H1 (cell line): ENCODE measurements around the gene SNX6. TPM values are rescaled to one million over a fixed set of nuclear protein-coding genes. Genes with fewer than 3 reads are reported as not detected.

ENCODE experiments used
- CTCF ChIA-PET: fragments of 300-600 bp; sonication (Branson Sonifier 250); formaldehyde crosslinking; loops from one replicate; lab custom pipeline; 2021; ENCODE audit not compliant: partially characterized antibody; lab: Charles Lee
- POLR2A ChIA-PET: fragments of 300-600 bp; sonication (Branson Sonifier 250); formaldehyde crosslinking; loops from one replicate; lab custom pipeline; 2021; ENCODE audit warnings: inconsistent platforms; ENCODE audit not compliant: partially characterized antibody; lab: Charles Lee
- DNase-seq, 2 experiments: peaks; one replicate each; pipeline versions ENCODE4 v3.0.0 to v3.0.0-alpha.2; 2010 to 2022; ENCODE audit warnings: low spot score in 2 of 2, low read depth in 1 of 2, mixed read lengths in 1 of 2
- FAIRE-seq: peaks from 2 replicates; lab custom pipeline; 2011; peaks lifted over from hg19 to GRCh38; lab: Jason Lieb, UNC
- H2AFZ ChIP-seq: 2 replicates; pipeline ENCODE4 v1.8.1; 2012; ENCODE audit warnings: low read length, inconsistent platforms
- H2AK5ac ChIP-seq: 2 replicates; pipeline ENCODE4 v1.6.1; 2013; ENCODE audit warnings: low read depth, low read length
- H2BK120ac ChIP-seq: replicated peaks from 2 replicates; pipeline ENCODE3; 2013; ENCODE audit warnings: low read depth, low read length, inconsistent platforms
- H2BK12ac ChIP-seq: 2 replicates; pipeline ENCODE4 v1.6.1; 2013; ENCODE audit warnings: low read depth, low read length
- H2BK15ac ChIP-seq: 2 replicates; pipeline ENCODE4 v1.6.1; 2013; ENCODE audit warnings: low read length
- H2BK20ac ChIP-seq: 2 replicates; pipeline ENCODE4 v1.6.1; 2013; ENCODE audit warnings: low read length
- H2BK5ac ChIP-seq: 2 replicates; pipeline ENCODE4 v1.6.1; 2013; ENCODE audit warnings: low read depth, low read length
- H3K14ac ChIP-seq: 2 replicates; pipeline ENCODE4 v1.6.1; 2013; ENCODE audit warnings: inconsistent platforms; ENCODE audit not compliant: insufficient read length
- H3K18ac ChIP-seq: 2 replicates; pipeline ENCODE4 v1.6.1; 2013; ENCODE audit warnings: low read length; ENCODE audit errors: extremely low read depth
- H3K23ac ChIP-seq: 2 replicates; pipeline ENCODE4 v1.6.1; 2013; ENCODE audit warnings: inconsistent platforms; ENCODE audit not compliant: insufficient read length
- H3K23me2 ChIP-seq: 2 replicates; pipeline ENCODE4 v1.6.1; 2013; ENCODE audit warnings: low read depth, low read length
- H3K27ac ChIP-seq: 2 replicates; pipeline ENCODE4 v1.6.1; 2011; ENCODE audit warnings: low read depth, low read length, inconsistent platforms
- H3K27me3 ChIP-seq, 4 experiments: replicated peaks in 1 of 4; 1 replicate in 1 of 4; 2 replicates in 3 of 4; pipeline versions ENCODE4 v1.6.1 to v1.8.1; 2011 to 2013; ENCODE audit warnings: low read length in 3 of 4, mild to moderate bottlenecking in 3 of 4, inconsistent platforms in 2 of 4, mixed read lengths in 2 of 4, moderate library complexity in 1 of 4; ENCODE audit not compliant: control insufficient read depth in 3 of 4, insufficient read depth in 3 of 4; ENCODE audit errors: extremely low read depth in 1 of 4
- H3K36me3 ChIP-seq, 4 experiments: 2 replicates each; pipeline versions ENCODE4 v1.6.1 to v1.8.1; 2011 to 2013; ENCODE audit warnings: mild to moderate bottlenecking in 4 of 4, low read length in 3 of 4, moderate library complexity in 2 of 4, control low read depth in 1 of 4, inconsistent platforms in 1 of 4; ENCODE audit not compliant: insufficient read depth in 4 of 4, control insufficient read depth in 2 of 4
- H3K4ac ChIP-seq: replicated peaks from 2 replicates; pipeline ENCODE3; 2013; ENCODE audit warnings: low read length, low read depth, mixed read lengths, inconsistent platforms; ENCODE audit not compliant: insufficient read length
- H3K4me1 ChIP-seq, 4 experiments: replicated peaks in 1 of 4; 1 replicate in 1 of 4; 2 replicates in 3 of 4; pipeline versions ENCODE4 v1.6.1 to v1.8.1; 2011 to 2013; ENCODE audit warnings: low read length in 3 of 4, inconsistent platforms in 2 of 4, mixed read lengths in 1 of 4; ENCODE audit not compliant: insufficient read depth in 4 of 4, control insufficient read depth in 3 of 4
- H3K4me2 ChIP-seq, 2 experiments: 2 replicates each; pipeline versions ENCODE4 v1.6.1 to v1.8.1; 2011 to 2013; ENCODE audit warnings: low read depth in 2 of 2, low read length in 2 of 2, control low read depth in 1 of 2, inconsistent platforms in 1 of 2, mild to moderate bottlenecking in 1 of 2; ENCODE audit not compliant: insufficient read depth in 1 of 2
- H3K4me3 ChIP-seq, 4 experiments: fragments of 200-600, 300-600 bp in 1 of 4; sonication (generic), shearing (Covaris generic), sonication (Bioruptor Twin) in 1 of 4; 2 replicates each; pipeline versions ENCODE4 v1.5.1 to v1.8.1; 2011 to 2016; ENCODE audit warnings: low read length in 4 of 4, low read depth in 3 of 4, control low read depth in 2 of 4, inconsistent platforms in 2 of 4, mild to moderate bottlenecking in 2 of 4, mixed read lengths in 1 of 4, moderate library complexity in 1 of 4; ENCODE audit not compliant: insufficient read depth in 2 of 4; ENCODE audit errors: extremely low read depth in 1 of 4
- H3K56ac ChIP-seq: replicated peaks from 2 replicates; pipeline ENCODE3; 2013; ENCODE audit warnings: low read depth, mild to moderate bottlenecking, mixed read lengths, low read length, inconsistent platforms; ENCODE audit not compliant: insufficient read length
- H3K79me1 ChIP-seq: 2 replicates; pipeline ENCODE4 v1.6.1; 2013; ENCODE audit warnings: low read depth, low read length, control low read depth
- H3K79me2 ChIP-seq, 2 experiments: 2 replicates each; pipeline versions ENCODE4 v1.6.1 to v1.8.1; 2012 to 2013; ENCODE audit warnings: low read length in 2 of 2, mild to moderate bottlenecking in 2 of 2, inconsistent platforms in 1 of 2; ENCODE audit not compliant: insufficient read depth in 2 of 2, control insufficient read depth in 1 of 2
- H3K9ac ChIP-seq, 4 experiments: replicated peaks in 1 of 4; 1 replicate in 1 of 4; 2 replicates in 3 of 4; pipeline versions ENCODE4 v1.6.1 to v1.8.1; 2011 to 2013; ENCODE audit warnings: low read depth in 3 of 4, low read length in 3 of 4, control low read depth in 2 of 4, mild to moderate bottlenecking in 2 of 4, moderate library complexity in 2 of 4, inconsistent platforms in 1 of 4; ENCODE audit errors: extremely low read depth in 1 of 4
- H3K9me3 ChIP-seq, 2 experiments: 2 replicates each; pipeline versions ENCODE4 v1.6.1 to v1.8.1; 2012 to 2013; ENCODE audit warnings: mild to moderate bottlenecking in 2 of 2, moderate library complexity in 2 of 2, control low read depth in 1 of 2, inconsistent platforms in 1 of 2, low read depth in 1 of 2, low read length in 1 of 2, mixed read lengths in 1 of 2; ENCODE audit not compliant: insufficient read depth in 2 of 2
- H4K20me1 ChIP-seq, 2 experiments: replicated peaks in 1 of 2; 2 replicates each; pipeline versions ENCODE3 to v1.8.1; 2011 to 2013; ENCODE audit warnings: inconsistent platforms in 2 of 2, low read length in 2 of 2, mild to moderate bottlenecking in 1 of 2; ENCODE audit not compliant: insufficient read depth in 2 of 2, control insufficient read depth in 1 of 2
- H4K5ac ChIP-seq: 2 replicates; pipeline ENCODE4 v1.6.1; 2013; ENCODE audit warnings: low read length, low read depth, mixed read lengths, inconsistent platforms; ENCODE audit not compliant: insufficient read length
- H4K8ac ChIP-seq: 2 replicates; pipeline ENCODE4 v1.8.0; 2013; ENCODE audit warnings: mild to moderate bottlenecking, moderate library complexity, low read length, inconsistent platforms; ENCODE audit not compliant: insufficient read depth; ENCODE audit errors: extremely low read depth
- H4K91ac ChIP-seq: replicated peaks from 2 replicates; pipeline ENCODE3; 2013; ENCODE audit warnings: low read length, mixed read lengths, inconsistent platforms; ENCODE audit not compliant: insufficient read length
- CBX8 ChIP-seq: fragments of 300-800, 300-1000 bp; sonication (generic); IDR thresholded peaks from 2 replicates; pipeline ENCODE4 v1.7.1; 2016; ENCODE audit warnings: low read depth, low read length, borderline replicate concordance
- CEBPB ChIP-seq: IDR thresholded peaks from 2 replicates; pipeline ENCODE4 v1.6.1; 2012; ENCODE audit warnings: low read depth, low read length
- GABPA ChIP-seq: IDR thresholded peaks from 2 replicates; pipeline ENCODE4 v1.6.1; 2011; ENCODE audit warnings: mild to moderate bottlenecking, low read length, moderate library complexity, borderline replicate concordance; ENCODE audit not compliant: insufficient read depth
- KDM4A ChIP-seq: IDR thresholded peaks from one replicate; pipeline ENCODE4 v1.7.1; 2012; ENCODE audit warnings: low read depth, mild to moderate bottlenecking, moderate library complexity, low read length, inconsistent platforms; ENCODE audit not compliant: severe bottlenecking
- MAX ChIP-seq: IDR thresholded peaks from 2 replicates; pipeline ENCODE4 v1.6.1; 2012; ENCODE audit warnings: inconsistent platforms
- NANOG ChIP-seq: IDR thresholded peaks from 2 replicates; pipeline ENCODE4 v1.6.1; 2011; ENCODE audit warnings: low read length, low read depth, mild to moderate bottlenecking, inconsistent platforms; ENCODE audit not compliant: insufficient read depth, poor library complexity, severe bottlenecking
- SIN3A ChIP-seq, 2 experiments: IDR thresholded peaks in 1 of 2; conservative IDR thresholded peaks in 1 of 2; 2 replicates each; pipeline ENCODE4 v1.6.1; 2011 to 2012; ENCODE audit warnings: low read length in 2 of 2, improper control_type of control experiment in 1 of 2, low read depth in 1 of 2, mild to moderate bottlenecking in 1 of 2
- SRF ChIP-seq: IDR thresholded peaks from 2 replicates; pipeline ENCODE4 v1.6.1; 2011; ENCODE audit warnings: mild to moderate bottlenecking, low read depth, low read length, moderate library complexity
- TBP ChIP-seq: IDR thresholded peaks from 2 replicates; pipeline ENCODE4 v1.6.1; 2011; ENCODE audit warnings: low read depth, low read length, improper control_type of control experiment
- WGBS, 2 experiments: shearing (Covaris generic) in 1 of 2; methylation state at CpG; one replicate each; pipeline versions ENCODE4 v1.1.6 to v1.1.7; 2013 to 2015; ENCODE audit warnings: low lambda C conversion rate in 2 of 2, mixed read lengths in 2 of 2, inconsistent platforms in 1 of 2, low coverage in 1 of 2, missing lambda C conversion rate in 1 of 2; ENCODE audit not compliant: insufficient replicate concordance in 2 of 2, insufficient coverage in 1 of 2, insufficient read length in 1 of 2; ENCODE audit errors: extremely low coverage in 1 of 2, missing lambda C conversion rate in 1 of 2; 5-methylcytosine and 5-hydroxymethylcytosine counted together
- polyA plus RNA-seq, 7 experiments: library from polyadenylated mRNA; depleted of rRNA in 3 of 7; stranded (reverse) in 5 of 7; unstranded in 2 of 7; fragments of >200 nt in 5 of 7; fragments of 200-250 nt in 2 of 7; gene quantifications; 1 replicate in 5 of 7; 2 replicates in 1 of 7; 4 replicates in 1 of 7; pipeline versions ENCODE4 v1.2.1 to v1.2.3, GENCODE V29; 2011 to 2013; ENCODE audit warnings: missing spikeins in 2 of 7, mixed read lengths in 2 of 7
- total RNA-seq: library from RNA; stranded (reverse); fragmentation: NEBNext Ultra II Directional; extraction: Animal tissue kit (Norgen Biotek cat#: 25700); gene quantifications from 2 replicates; pipeline ENCODE4 v1.2.1, GENCODE V29; 2021
- TF ChIP-seq, protein P1 (sequence below): IDR thresholded peaks from 2 replicates; pipeline ENCODE4 v1.6.1; 2012; ENCODE audit warnings: low read length, inconsistent platforms
- TF ChIP-seq, protein P2 (sequence below): IDR thresholded peaks from 2 replicates; pipeline ENCODE4 v1.6.1; 2012; ENCODE audit warnings: inconsistent platforms

SNX6 gene
- total and polyA plus RNA-seq, 2 of the 8 experiments (the other 6 are each of a cell fraction or from before 2014, with no cell fraction given): 53.4 to 71.1 TPM

GRCh38 chr14:34615507-34615906, 14.4 kb downstream of the SNX6 start:
- Histone ChIP-seq H3K9me3 (no peaks in the 10 kb centered on the region), H3K4ac (no peak overlapping the region), H3K14ac (no peak overlapping the region), H3K9ac (no peak overlapping the region), H3K36me3 (peaks cover 0 to 3% (median 0%) of the 10 kb centered on the region in 4 experiments; a peak in 3 of 8 replicates), H3K18ac (no peak overlapping the region), H4K91ac (no peak overlapping the region), H3K56ac (no peak overlapping the region), H2BK12ac (no peak overlapping the region), H4K5ac (no peak overlapping the region), H2BK5ac (no peak overlapping the region), H3K23me2 (no peaks in the 10 kb centered on the region), H3K27me3 (no peaks in the 10 kb centered on the region), H3K79me1 (no peaks in the 10 kb centered on the region), H3K4me2 (no peak overlapping the region), H3K4me1 (no peaks in the 10 kb centered on the region), H3K23ac (no peak overlapping the region), H3K4me3 (no peak overlapping the region), H4K20me1 (peaks cover 0 to 4% of the 10 kb centered on the region in 2 experiments), H2BK20ac (no peak overlapping the region), H2AFZ (no peak overlapping the region), H2BK15ac (no peak overlapping the region), H3K79me2 (no peaks in the 10 kb centered on the region), H3K27ac (no peak overlapping the region), H2AK5ac (no peak overlapping the region), H2BK120ac (no peak overlapping the region), H4K8ac (no peak overlapping the region; the same call in 1 of the 2 replicates)
- ChIA-PET POLR2A (interaction anchor here (0.6 to 3.8 kb wide), 2 partner anchors 9 to 61 kb away, joined by 3 to 11 read pairs; no protein-coding TSS in a partner anchor), CTCF (no interaction called here)
- DNase-seq: no peak
- 99% methylated on average over 6 of the region's 6 CpGs; no CpG with 5 or more reads in 1 of the 2 experiments for WGBS, 2 experiments
- no peak for FAIRE-seq
- TF ChIP-seq CEBPB (no peak), TBP (no peak), SRF (no peak), KDM4A (no peak), NANOG (no peak), GABPA (no peak), CBX8 (no peak), SIN3A (conservative IDR thresholded peaks at IDR 0.05 in 1 of 2, IDR thresholded peaks at IDR 0.05 in 1 of 2; ENCODE audit: low read depth in 1 of 2, low read length in 2 of 2) (no peak), MAX (no peak)
- TF ChIP-seq, protein P1, sequence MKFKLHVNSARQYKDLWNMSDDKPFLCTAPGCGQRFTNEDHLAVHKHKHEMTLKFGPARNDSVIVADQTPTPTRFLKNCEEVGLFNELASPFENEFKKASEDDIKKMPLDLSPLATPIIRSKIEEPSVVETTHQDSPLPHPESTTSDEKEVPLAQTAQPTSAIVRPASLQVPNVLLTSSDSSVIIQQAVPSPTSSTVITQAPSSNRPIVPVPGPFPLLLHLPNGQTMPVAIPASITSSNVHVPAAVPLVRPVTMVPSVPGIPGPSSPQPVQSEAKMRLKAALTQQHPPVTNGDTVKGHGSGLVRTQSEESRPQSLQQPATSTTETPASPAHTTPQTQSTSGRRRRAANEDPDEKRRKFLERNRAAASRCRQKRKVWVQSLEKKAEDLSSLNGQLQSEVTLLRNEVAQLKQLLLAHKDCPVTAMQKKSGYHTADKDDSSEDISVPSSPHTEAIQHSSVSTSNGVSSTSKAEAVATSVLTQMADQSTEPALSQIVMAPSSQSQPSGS: no peak
- TF ChIP-seq, protein P2, sequence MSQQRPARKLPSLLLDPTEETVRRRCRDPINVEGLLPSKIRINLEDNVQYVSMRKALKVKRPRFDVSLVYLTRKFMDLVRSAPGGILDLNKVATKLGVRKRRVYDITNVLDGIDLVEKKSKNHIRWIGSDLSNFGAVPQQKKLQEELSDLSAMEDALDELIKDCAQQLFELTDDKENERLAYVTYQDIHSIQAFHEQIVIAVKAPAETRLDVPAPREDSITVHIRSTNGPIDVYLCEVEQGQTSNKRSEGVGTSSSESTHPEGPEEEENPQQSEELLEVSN: no peak
